Ovary (tissue), 3 donors: ENCODE results near the gene DPEP2.

Experiments
- CTCF ChIP-seq, 3 donors: fragments of 450-650 bp in 2 of 3; fragments of 200-600 bp in 1 of 3; IDR thresholded peaks; one replicate each; pipeline versions ENCODE4 v1.5.1 to v1.8.0; 2016 to 2022; ENCODE audit warnings: antibody characterized with exemption in 3 of 3, mild to moderate bottlenecking in 1 of 3
- EP300 ChIP-seq: sonication (generic); formaldehyde crosslinking; IDR thresholded peaks from one replicate; pipeline ENCODE4 v1.6.1; 2017; ENCODE audit warnings: antibody characterized with exemption
- POLR2A ChIP-seq: fragments of 450-650 bp; IDR thresholded peaks from one replicate; pipeline ENCODE4 v1.6.1; 2017; ENCODE audit warnings: antibody characterized with exemption, mild to moderate bottlenecking, moderate library complexity
- donor health status: DM: no; HTN: no; CAD: no.

- TF ChIP-seq CTCF (IDR thresholded peaks at IDR 0.05) (no peak), POLR2A (no peak), EP300 (no peak)
These were observed 17.1 kb downstream of the DPEP2 start for GRCh38 chr16:67982011-67982696.
